GM10266 (cell line): ENCODE measurements around the gene FRS2.

ENCODE experiments used
- DNase-seq: peaks from one replicate; pipeline ENCODE4 v3.0.0; 2012; ENCODE audit errors: extremely low spot score
- CTCF ChIP-seq: IDR thresholded peaks from 2 replicates; pipeline ENCODE4 v1.5.1; 2012; ENCODE audit warnings: mild to moderate bottlenecking, low read depth; ENCODE audit not compliant: control insufficient read depth, insufficient read depth; ENCODE audit errors: missing control alignments

The FRS2 gene

GRCh38 chr12:69610729-69611128 is 140.5 kb downstream of the FRS2 start, which contains the start of gene LRRC10:
TSS of gene LRRC10 (minus strand) at chr12:69610907. CDS start at chr12:69610838, 69 bp downstream.
- TF ChIP-seq CTCF, result no peak
- DNase-seq, result no peak

DNA sequence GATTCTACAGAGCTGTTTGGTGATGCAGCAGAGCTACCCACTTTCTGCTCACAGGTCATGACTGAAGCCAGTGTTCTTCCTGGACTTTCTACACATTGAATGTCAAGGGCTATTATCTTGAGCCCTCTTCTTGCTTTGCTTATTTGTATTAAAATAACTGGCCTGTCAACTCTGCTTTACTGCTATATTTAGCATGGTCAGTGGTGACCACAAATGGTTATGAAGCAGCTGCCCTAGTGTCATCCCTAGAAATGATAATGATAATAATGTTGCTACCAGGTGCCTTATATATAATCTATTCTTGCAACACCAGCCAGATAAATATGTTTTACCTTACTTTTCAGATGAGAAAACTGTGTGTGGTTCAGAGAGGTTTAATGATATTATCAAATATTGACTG is 143.2 kb downstream of the FRS2 start:
- TF ChIP-seq CTCF, result no peak

GRCh38 chr12:69616025-69616424 is 145.8 kb downstream of the FRS2 start:
- no peak for TF ChIP-seq CTCF
- DNase-seq, result no peak

More for the DNA sequence above, 143.2 kb downstream of the FRS2 start:
- no peak for DNase-seq

- no peak for DNase-seq
- TF ChIP-seq CTCF, result no peak
These were observed 148.9 kb downstream of the FRS2 start for GRCh38 chr12:69619050-69619449.

DNA sequence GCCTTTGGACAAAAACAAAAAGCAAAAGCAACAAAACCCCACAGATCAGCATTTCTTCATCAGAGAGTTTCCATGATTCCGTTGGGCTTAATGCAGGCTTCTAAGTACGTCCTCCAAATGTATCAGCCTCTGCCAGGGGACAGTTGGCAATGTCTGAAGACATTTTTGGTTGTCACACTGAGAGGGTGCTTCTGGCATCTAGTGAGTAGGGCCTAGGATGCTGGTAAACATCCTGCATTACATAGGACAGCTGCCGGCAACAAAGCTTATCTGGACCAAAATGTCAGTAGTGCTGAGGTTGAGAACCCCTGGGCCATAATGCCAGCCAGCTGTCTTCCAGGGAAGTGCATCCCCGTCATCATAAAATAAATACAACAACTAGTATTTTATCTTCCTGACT is 149.9 kb downstream of the FRS2 start:
- no peak for DNase-seq

DNA sequence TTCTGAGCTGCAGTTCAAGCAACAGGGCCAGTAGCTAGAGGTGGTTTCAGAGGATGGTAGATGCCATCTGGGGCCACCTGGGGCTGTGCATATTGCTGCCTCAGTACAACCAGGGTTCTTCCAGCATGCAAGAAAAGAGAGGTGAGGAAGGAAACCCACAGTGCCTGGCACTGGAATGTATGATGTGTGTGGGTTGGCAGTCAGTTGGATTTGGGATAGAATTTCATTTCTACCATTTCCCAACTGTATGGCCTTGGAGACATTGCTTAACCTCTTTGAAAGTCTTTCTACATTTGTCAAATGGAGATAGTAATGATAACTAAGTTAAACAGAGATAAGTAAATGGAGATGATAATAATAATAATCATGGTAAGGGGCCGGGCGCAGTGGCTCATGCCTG is 150.7 kb downstream of the FRS2 start:
- no peak for TF ChIP-seq CTCF
- DNase-seq, result no peak

More for the DNA sequence above, 149.9 kb downstream of the FRS2 start:
- TF ChIP-seq CTCF, result no peak

- DNase-seq, result no peak
- TF ChIP-seq CTCF, result no peak
These were observed 151.4 kb downstream of the FRS2 start for GRCh38 chr12:69621551-69621950.
